HCT116 (cell line): Measurements from ENCODE around the gene KIF25.

Source experiments
- EZH2phosphoT487 ChIP-seq: fragments of 200-600 bp; IDR thresholded peaks from 2 replicates; pipeline ENCODE4 v1.6.1; 2018; ENCODE audit warnings: antibody characterized with exemption, borderline replicate concordance
- JUND ChIP-seq: IDR thresholded peaks from 2 replicates; pipeline ENCODE4 v1.6.1; 2012
- POLR2A ChIP-seq: IDR thresholded peaks from 2 replicates; pipeline ENCODE4 v1.7.0; 2011; ENCODE audit warnings: borderline replicate concordance; ENCODE audit not compliant: insufficient read depth, insufficient read length; ENCODE audit errors: extremely low read depth
- SIN3A ChIP-seq: IDR thresholded peaks from 2 replicates; pipeline ENCODE4 v1.6.1; 2012; ENCODE audit warnings: low read depth
- SRF ChIP-seq: IDR thresholded peaks from 2 replicates; pipeline ENCODE4 v1.6.1; 2012; ENCODE audit warnings: low read depth
- TCF7L2 ChIP-seq: IDR thresholded peaks from 2 replicates; pipeline ENCODE4 v1.7.0; 2011; ENCODE audit warnings: borderline replicate concordance, inconsistent platforms; ENCODE audit not compliant: insufficient read depth, insufficient read length; ENCODE audit errors: extremely low read depth
- TF ChIP-seq, protein P1 (sequence below), 3 experiments: fragments of 200-600 bp in 1 of 3; sonication (generic) in 1 of 3; IDR thresholded peaks in 2 of 3; conservative IDR thresholded peaks in 1 of 3; 2 replicates each; pipeline ENCODE4 v1.5.1; 2012 to 2017; ENCODE audit warnings: low read depth in 2 of 3, low read length in 2 of 3, antibody characterized with exemption in 1 of 3, borderline replicate concordance in 1 of 3, control low read depth in 1 of 3, mild to moderate bottlenecking in 1 of 3, mixed read lengths in 1 of 3, mixed run types in 1 of 3, moderate library complexity in 1 of 3; ENCODE audit not compliant: insufficient read depth in 1 of 3

- TF ChIP-seq, protein P1, sequence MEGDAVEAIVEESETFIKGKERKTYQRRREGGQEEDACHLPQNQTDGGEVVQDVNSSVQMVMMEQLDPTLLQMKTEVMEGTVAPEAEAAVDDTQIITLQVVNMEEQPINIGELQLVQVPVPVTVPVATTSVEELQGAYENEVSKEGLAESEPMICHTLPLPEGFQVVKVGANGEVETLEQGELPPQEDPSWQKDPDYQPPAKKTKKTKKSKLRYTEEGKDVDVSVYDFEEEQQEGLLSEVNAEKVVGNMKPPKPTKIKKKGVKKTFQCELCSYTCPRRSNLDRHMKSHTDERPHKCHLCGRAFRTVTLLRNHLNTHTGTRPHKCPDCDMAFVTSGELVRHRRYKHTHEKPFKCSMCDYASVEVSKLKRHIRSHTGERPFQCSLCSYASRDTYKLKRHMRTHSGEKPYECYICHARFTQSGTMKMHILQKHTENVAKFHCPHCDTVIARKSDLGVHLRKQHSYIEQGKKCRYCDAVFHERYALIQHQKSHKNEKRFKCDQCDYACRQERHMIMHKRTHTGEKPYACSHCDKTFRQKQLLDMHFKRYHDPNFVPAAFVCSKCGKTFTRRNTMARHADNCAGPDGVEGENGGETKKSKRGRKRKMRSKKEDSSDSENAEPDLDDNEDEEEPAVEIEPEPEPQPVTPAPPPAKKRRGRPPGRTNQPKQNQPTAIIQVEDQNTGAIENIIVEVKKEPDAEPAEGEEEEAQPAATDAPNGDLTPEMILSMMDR (IDR thresholded peaks at IDR 0.05 in 2 of 3, conservative IDR thresholded peaks at IDR 0.05 in 1 of 3; ENCODE audit: borderline replicate concordance in 1 of 3, insufficient read depth in 1 of 3, low read depth in 2 of 3, low read length in 2 of 3), result no peak
- TF ChIP-seq SIN3A, result no peak
- TF ChIP-seq JUND, result no peak
- no peak for TF ChIP-seq EZH2phosphoT487
- TF ChIP-seq TCF7L2, result no peak
- TF ChIP-seq SRF, result no peak
- no peak for TF ChIP-seq POLR2A
Measured at GRCh38 chr6:168009331-168009730, 11.9 kb downstream of the KIF25 start.
